Heart left ventricle (tissue), 16 donors: ENCODE measurements around the gene THOC6. TPM values are rescaled to one million over a fixed set of nuclear protein-coding genes. Genes with fewer than 3 reads are reported as not detected.

Experiments used
- ATAC-seq, 4 donors: fragments of 200-7000 bp; cut with Tn5 transposase; one replicate each; pipeline ENCODE4 v1.9.1; 2020 to 2022; ENCODE audit warnings: moderate library complexity in 4 of 4, mild to moderate bottlenecking in 3 of 4, moderate number of reproducible peaks in 1 of 4
- DNase-seq, 5 donors: peaks; one replicate each; pipeline ENCODE4 v3.0.0-alpha.2; 2020
- H3K27ac ChIP-seq, 12 donors: fragments of 200-600 bp; sonication (generic) in 4 of 12; one replicate each; pipeline versions ENCODE4 v1.5.0 to v1.8.0; 2016 to 2022; ENCODE audit warnings: mild to moderate bottlenecking in 2 of 12
- H3K27me3 ChIP-seq, 9 donors: fragments of 200-600 bp; sonication (generic) in 2 of 9; one replicate each; pipeline versions ENCODE4 v1.5.1 to v1.8.0; 2016 to 2022; ENCODE audit warnings: mild to moderate bottlenecking in 3 of 9
- H3K36me3 ChIP-seq, 9 donors: fragments of 200-600 bp; sonication (generic) in 2 of 9; one replicate each; pipeline versions ENCODE4 v1.5.0 to v1.8.0; 2018 to 2022; ENCODE audit warnings: mild to moderate bottlenecking in 2 of 9
- H3K4me1 ChIP-seq, 12 donors: fragments of 200-600 bp; sonication (generic) in 4 of 12; one replicate each; pipeline versions ENCODE4 v1.5.0 to v1.8.0; 2016 to 2022; ENCODE audit warnings: mild to moderate bottlenecking in 3 of 12
- H3K4me3 ChIP-seq, 12 donors: fragments of 200-600 bp; sonication (generic) in 4 of 12; one replicate each; pipeline versions ENCODE4 v1.5.0 to v1.8.0; 2017 to 2022; ENCODE audit warnings: mild to moderate bottlenecking in 9 of 12, moderate library complexity in 4 of 12
- H3K9me3 ChIP-seq, 12 donors: fragments of 200-600 bp; sonication (generic) in 4 of 12; one replicate each; pipeline versions ENCODE4 v1.5.0 to v1.8.0; 2016 to 2022; ENCODE audit warnings: mild to moderate bottlenecking in 1 of 12
- CTCF ChIP-seq, 12 donors: fragments of 200-600 bp; sonication (generic) in 4 of 12; IDR thresholded peaks; one replicate each; pipeline versions ENCODE4 v1.5.0 to v1.8.0; 2018 to 2022; ENCODE audit warnings: antibody characterized with exemption in 12 of 12, mild to moderate bottlenecking in 5 of 12
- POLR2A ChIP-seq, 2 donors: fragments of 450-650 bp; IDR thresholded peaks; one replicate each; pipeline ENCODE4 v1.6.1; 2017; ENCODE audit warnings: antibody characterized with exemption in 2 of 2, mild to moderate bottlenecking in 2 of 2, moderate library complexity in 2 of 2
- WGBS, 4 donors: extraction: QIAGEN DNeasy Blood & Tissue Kit in 2 of 4; methylation state at CpG; one replicate each; pipeline versions ENCODE4 v1.1.5 to v1.1.7; 2013 to 2018; 5-methylcytosine and 5-hydroxymethylcytosine counted together
- intact Hi-C, 10 donors: fragments of 100-400 bp; cut with DNase I; formaldehyde crosslinking; loops; one replicate each; pipeline versions ENCODE4 v1.11.1 to v1.14.2; 2022
- polyA plus RNA-seq, 2 donors: library from polyadenylated mRNA; stranded (reverse); fragments of 200-250 nt; gene quantifications; one replicate each; pipeline ENCODE4 v1.2.3, GENCODE V29; 2013
- total RNA-seq, 9 donors: library from RNA; depleted of rRNA in 2 of 9; stranded (reverse); fragments of >200 nt in 2 of 9; fragmentation: NEBNext Ultra II Directional in 3 of 9; extraction: Animal tissue kit (Norgen Biotek cat#: 25700) in 3 of 9; gene quantifications; one replicate each; pipeline versions ENCODE4 v1.1.0 to v1.2.4, GENCODE V29; 2016 to 2023
- donor health status: ischemic (EF 13 %, LVEDD 7.1; RV severe dilation, severe dysfunction).
- donor health status: healthy with polysubstance abuse.
- donor health status: DM: no; HTN: yes; CAD: no.
- donor health status: DM: no; HTN: no; CAD: no.
- donor health status: ischemic (EF 25% LVEDD 6.9; RV normal size, moderate dysfunction).
- donor health status: ischemic (EF 25% LVEDD 5.7; RV mildly dilated, moderate dysfunction).
- donor health status: healthy.
- donor health status: DM: yes; HTN: yes; CAD: no.
- donor health status: ischemic (EF 35%, LVEDD 5.7; RV mildly dilated, moderate dysfunction).
- donor health status: nonischemic (EF 11% LVEDD 7.7; RV severe dilation, severe dysfunction).
- donor health status: DM: yes; HTN: yes; CAD: no.
- donor health status: PGD.
- donor health status: ischemic (EF 29% LVEDD 5.4; RV normal size, mild dysfunction).
- donor health status: nonischemic (EF 23%, LVEDD 6.1; RV moderate dilation, normal function).

The THOC6 gene
- total and polyA plus RNA-seq, 11 donors, result 6.9 to 23.0 (median 10.3) TPM

DNA sequence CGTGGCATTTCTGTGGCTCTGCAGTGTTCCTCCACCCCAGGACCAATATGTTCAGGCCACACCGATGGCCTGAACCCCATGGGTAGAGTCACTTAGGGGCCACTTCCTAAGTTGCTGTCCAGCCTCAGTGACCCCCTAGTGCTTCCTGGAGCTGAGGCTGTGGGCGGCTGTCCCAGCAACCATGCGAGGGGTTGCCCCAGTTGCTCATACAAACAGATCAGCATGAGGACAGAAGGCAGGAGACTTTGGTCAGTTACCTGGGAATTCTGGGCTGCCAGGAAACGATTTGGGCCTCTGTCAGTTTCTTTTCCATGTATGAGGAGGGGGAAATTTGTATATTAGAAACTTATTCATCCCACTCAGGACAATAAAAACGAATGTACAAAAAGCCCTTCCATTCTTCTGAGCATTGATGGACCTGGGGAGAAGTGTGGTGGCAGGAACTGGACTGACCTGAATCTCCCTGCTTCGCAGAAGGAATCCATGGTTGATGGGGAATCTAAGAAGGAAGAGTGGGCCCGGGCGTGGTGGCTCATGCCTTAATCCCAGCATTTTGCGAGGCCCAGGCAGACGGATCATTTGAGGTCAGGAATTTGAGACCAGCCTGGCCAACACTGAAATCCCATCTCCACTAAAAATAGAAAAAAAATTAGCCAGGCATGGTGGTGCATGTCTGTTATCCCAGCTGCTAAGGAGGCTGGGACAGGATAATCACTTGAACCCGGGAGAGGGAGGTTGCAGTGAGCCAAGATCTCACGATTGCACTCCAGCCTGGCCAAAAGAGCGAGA, 36.7 kb downstream of the THOC6 start:
- Histone ChIP-seq H3K9me3 (no peaks in the 10 kb centered on the region), H3K27ac (peak overlapping the region in 6 of 12 donors; percentile 87 to 92 (median 88)), H3K36me3 (no peaks in the 10 kb centered on the region), H3K4me3 (no peak overlapping the region), H3K4me1 (peaks cover 0 to 68% (median 26%) of the 10 kb centered on the region in 12 donors), H3K27me3 (no peaks in the 10 kb centered on the region)
- no peak for ATAC-seq
- TF ChIP-seq POLR2A (IDR thresholded peaks at IDR 0.05) (no peak), CTCF (IDR thresholded peaks at IDR 0.05) (no peak)
- intact Hi-C loops, result loop anchor here in 3 of 10 donors (5.0 kb wide), 3 partner anchors 37 to 102 kb away; partner anchors contain the start of gene ZSCAN10 (in 1 of the 3)
- no peak for DNase-seq
- 59 to 72% (median 69%) methylated on average over 10 to 14 of the region's 14 CpGs for WGBS, 4 donors

DNA sequence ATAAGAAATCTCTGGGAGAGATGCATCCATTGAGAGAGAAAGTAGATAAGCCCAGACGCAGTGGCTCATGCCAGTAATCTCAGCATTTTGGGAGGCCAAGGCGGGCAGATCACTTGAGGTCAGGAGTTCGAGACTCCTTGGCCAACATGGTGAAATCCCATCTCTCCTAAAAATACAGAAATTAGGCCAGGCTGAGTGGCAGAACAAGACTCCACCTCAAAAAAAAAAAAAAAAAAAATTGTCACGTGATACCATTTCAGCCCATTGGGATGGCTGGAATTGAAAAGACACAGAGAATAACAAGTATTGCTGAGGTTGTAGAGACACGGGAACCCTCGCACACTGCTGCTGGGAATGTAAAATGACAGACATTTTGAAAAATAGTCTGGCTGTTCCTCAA, 38.7 kb downstream of the THOC6 start:
- H3K27me3 ChIP-seq, result no peaks in the 10 kb centered on the region
- H3K36me3 ChIP-seq, result peaks cover 0 to 3% (median 0%) of the 10 kb centered on the region in 9 donors
- no peaks in the 10 kb centered on the region for H3K9me3 ChIP-seq
- TF ChIP-seq CTCF (IDR thresholded peaks at IDR 0.05) (no peak), POLR2A (IDR thresholded peaks at IDR 0.05) (no peak)
- DNase-seq, result no peak
- H3K4me1 ChIP-seq, result peaks cover 0 to 63% (median 31%) of the 10 kb centered on the region in 12 donors
- no peak overlapping the region for H3K27ac ChIP-seq
- no peak for ATAC-seq
- H3K4me3 ChIP-seq, result no peak overlapping the region
- WGBS, 4 donors, result 87 to 92% (median 91%) methylated on average over 6 of the region's 6 CpGs
- intact Hi-C loops, result loop anchor here in 3 of 10 donors (5.0 kb wide), 3 partner anchors 35 to 100 kb away; partner anchors contain the start of gene ZSCAN10 (in 1 of the 3)

DNA sequence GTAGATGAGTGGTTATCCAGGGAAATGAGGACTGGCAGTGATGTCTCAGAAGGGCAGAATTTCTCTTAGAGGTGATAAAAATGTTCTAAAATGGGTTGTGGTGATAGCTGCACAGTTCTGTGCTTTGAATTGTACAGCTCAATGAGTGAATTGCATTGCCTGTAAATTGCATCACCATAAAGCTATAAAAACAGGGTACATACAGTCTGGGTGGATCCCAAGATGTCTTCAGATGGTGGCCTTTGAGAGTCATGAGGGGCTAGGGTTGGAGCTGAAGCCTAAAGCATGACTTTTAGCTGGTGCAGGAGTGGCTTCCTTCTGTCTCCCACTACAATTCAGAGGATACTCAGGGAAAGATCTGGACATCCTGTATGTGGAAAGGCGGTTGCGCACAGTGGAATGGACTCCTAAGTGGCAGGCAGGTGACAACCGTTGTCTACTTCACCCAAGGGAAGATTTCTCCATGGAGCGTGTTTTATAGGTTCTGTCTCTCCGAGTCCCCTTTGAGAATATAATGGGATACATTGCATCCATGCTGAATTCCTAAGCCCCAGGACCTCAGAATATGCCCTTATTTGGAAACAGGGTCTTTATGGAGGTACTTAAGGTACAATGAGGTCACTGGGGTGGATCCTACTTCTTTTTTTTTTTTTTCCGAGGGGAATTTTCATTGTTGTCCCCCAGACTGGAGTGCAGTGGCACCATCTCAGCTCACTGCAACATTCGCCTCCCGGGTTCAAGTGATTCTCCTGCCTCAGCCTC, 40.0 kb downstream of the THOC6 start:
- WGBS, 4 donors, result 85 to 91% (median 86%) methylated on average over 8 of the region's 8 CpGs
- no peaks in the 10 kb centered on the region for H3K9me3 ChIP-seq

More for the DNA sequence above, 40.0 kb downstream of the THOC6 start:
- Histone ChIP-seq H3K27me3 (no peaks in the 10 kb centered on the region), H3K4me1 (peaks cover 0 to 64% (median 24%) of the 10 kb centered on the region in 12 donors), H3K4me3 (no peak overlapping the region), H3K27ac (peak overlapping the region in 10 of 12 donors; percentile 62 to 95 (median 87)), H3K36me3 (peaks cover 0 to 15% (median 6%) of the 10 kb centered on the region in 9 donors)
- intact Hi-C loops, result loop anchor here in 4 of 10 donors (2.0 to 5.0 kb wide), 4 partner anchors 23 to 98 kb away; partner anchors contain the start of gene ZSCAN10 (in 1 of the 4)
- no peak for TF ChIP-seq POLR2A (IDR thresholded peaks at IDR 0.05)
- no peak for TF ChIP-seq CTCF (IDR thresholded peaks at IDR 0.05)
- no peak for DNase-seq
- ATAC-seq, result no peak
